ENCODE data around the gene RAD50. TPM values are rescaled to one million over a fixed set of nuclear protein-coding genes. Genes with fewer than 3 reads are reported as not detected.
"Not testable (repeated sequence)": the region's sequence is repeated elsewhere in the genome, so short reads cannot be mapped to it uniquely, and the experiment has no call there.

The RAD50 gene
- total and polyA plus RNA-seq, 7 experiments from 2014 or later = 14.8 to 35.4 (median 25.2) TPM

- peaks cover 0 to 54% (median 0%) of the 10 kb centered on the region in 7 donors for H3K4me1 Mint-ChIP-seq
- intact Hi-C loops (cut with micrococcal nuclease) = loop anchor here in 1 of 2 donors (10.0 kb wide), 1 partner anchor 85 kb away; no protein-coding TSS in a partner anchor
- no peak overlapping the region for H3K27ac ChIP-seq (ENCODE audit: low read depth, low read length)
- no peaks in the 10 kb centered on the region for H3K27me3 Mint-ChIP-seq
- no peaks in the 10 kb centered on the region for H3K27me3 ChIP-seq (ENCODE audit: control insufficient read depth in 2 of 2, insufficient read depth in 2 of 2, low read length in 2 of 2)
- peaks cover 0 to 13% (median 7%) of the 10 kb centered on the region in 3 experiments for H3K36me3 ChIP-seq (ENCODE audit: control insufficient read depth in 2 of 3, insufficient read depth in 3 of 3, low read length in 3 of 3)
- peak; percentile 42 for ATAC-seq
- ChIA-PET CTCF (no interaction called here), POLR2A (no interaction called here)
- DNase-seq = no peak
- peaks cover 9 to 56% (median 33%) of the 10 kb centered on the region in 5 donors for H3K36me3 Mint-ChIP-seq
- H3K4me3 ChIP-seq (ENCODE audit: low read length) = no peak overlapping the region
- H3K4me1 ChIP-seq (ENCODE audit: control insufficient read depth in 2 of 2, insufficient read depth in 2 of 2, low read length in 2 of 2) = no peaks in the 10 kb centered on the region
- no peaks in the 10 kb centered on the region for H3K9me3 ChIP-seq (ENCODE audit: control insufficient read depth in 2 of 3, low read length in 3 of 3)
- peak overlapping the region in 2 of 9 donors; percentile 32 to 92 for H3K27ac Mint-ChIP-seq
- H3K4me3 Mint-ChIP-seq = peak overlapping the region in 1 of 10 donors; percentile 55
- no peaks in the 10 kb centered on the region for H3K9me3 Mint-ChIP-seq
Observed at GRCh38 chr5:132629230-132629944, 72.6 kb downstream of the RAD50 start.

GRCh38 chr5:132633587-132633986 lies 76.8 kb downstream of the RAD50 start:
- H3K9me3 ChIP-seq (ENCODE audit: control insufficient read depth in 2 of 3, low read length in 3 of 3); H3K9me3 Mint-ChIP-seq; DNase-seq; H3K4me1 ChIP-seq (ENCODE audit: control insufficient read depth in 2 of 2, insufficient read depth in 2 of 2, low read length in 2 of 2); H3K27ac Mint-ChIP-seq; H3K27me3 ChIP-seq (ENCODE audit: control insufficient read depth in 2 of 2, insufficient read depth in 2 of 2, low read length in 2 of 2); H3K27me3 Mint-ChIP-seq; ATAC-seq; POLR2A ChIA-PET; H3K27ac ChIP-seq (ENCODE audit: low read depth, low read length); H3K4me3 ChIP-seq (ENCODE audit: low read length); H3K4me3 Mint-ChIP-seq: not testable (repeated sequence)
- CTCF ChIA-PET = interaction anchor here (0.6 kb wide), 1 partner anchor 569 kb away, joined by 3 read pairs; no protein-coding TSS in a partner anchor
- H3K36me3 Mint-ChIP-seq = peaks cover 11 to 53% (median 26%) of the 10 kb centered on the region in 5 donors
- H3K36me3 ChIP-seq (ENCODE audit: control insufficient read depth in 2 of 3, insufficient read depth in 3 of 3, low read length in 3 of 3) = peaks cover 7 to 37% (median 8%) of the 10 kb centered on the region in 3 experiments
- H3K4me1 Mint-ChIP-seq = peaks cover 0 to 75% (median 0%) of the 10 kb centered on the region in 7 donors
- intact Hi-C loops (cut with micrococcal nuclease) = loop anchor here in 1 of 2 donors (10.0 kb wide), 1 partner anchor 529 kb away; no protein-coding TSS in a partner anchor

GRCh38 chr5:132635873-132636272 lies 79.1 kb downstream of the RAD50 start:
- no peaks in the 10 kb centered on the region for H3K9me3 ChIP-seq (ENCODE audit: control insufficient read depth in 2 of 3, low read length in 3 of 3)
- H3K27ac ChIP-seq (ENCODE audit: low read depth, low read length) = no peak overlapping the region
- ChIA-PET POLR2A (no interaction called here), CTCF (no interaction called here)
- peak overlapping the region in 1 of 9 donors; percentile 89 for H3K27ac Mint-ChIP-seq
- no peaks in the 10 kb centered on the region for H3K4me1 ChIP-seq (ENCODE audit: control insufficient read depth in 2 of 2, insufficient read depth in 2 of 2, low read length in 2 of 2)
- no peak overlapping the region for H3K4me3 ChIP-seq (ENCODE audit: low read length)
- intact Hi-C loops (cut with micrococcal nuclease) = loop anchor here in 1 of 2 donors (2.0 to 10.0 kb wide), 5 partner anchors 79 to 531 kb away; partner anchors contain the start of genes KIF3A and RAD50
- H3K36me3 ChIP-seq (ENCODE audit: control insufficient read depth in 2 of 3, insufficient read depth in 3 of 3, low read length in 3 of 3) = peaks cover 9 to 53% (median 14%) of the 10 kb centered on the region in 3 experiments
- peaks cover 0 to 76% (median 0%) of the 10 kb centered on the region in 7 donors for H3K4me1 Mint-ChIP-seq
- no peaks in the 10 kb centered on the region for H3K9me3 Mint-ChIP-seq
- no peak for ATAC-seq
- no peaks in the 10 kb centered on the region for H3K27me3 Mint-ChIP-seq
- H3K36me3 Mint-ChIP-seq = peaks cover 12 to 51% (median 25%) of the 10 kb centered on the region in 5 donors
- H3K4me3 Mint-ChIP-seq = peak overlapping the region in 1 of 10 donors; percentile 47
- DNase-seq = no peak
- H3K27me3 ChIP-seq (ENCODE audit: control insufficient read depth in 2 of 2, insufficient read depth in 2 of 2, low read length in 2 of 2) = no peaks in the 10 kb centered on the region

- H3K27me3 ChIP-seq (ENCODE audit: control insufficient read depth in 2 of 2, insufficient read depth in 2 of 2, low read length in 2 of 2) = no peaks in the 10 kb centered on the region
- no peak for ATAC-seq
- peaks cover 12 to 50% (median 21%) of the 10 kb centered on the region in 5 donors for H3K36me3 Mint-ChIP-seq
- DNase-seq = no peak
- H3K27ac Mint-ChIP-seq = peak overlapping the region in 1 of 9 donors; percentile 85
- H3K9me3 ChIP-seq (ENCODE audit: control insufficient read depth in 2 of 3, low read length in 3 of 3) = no peaks in the 10 kb centered on the region
- peaks cover 9 to 58% (median 14%) of the 10 kb centered on the region in 3 experiments for H3K36me3 ChIP-seq (ENCODE audit: control insufficient read depth in 2 of 3, insufficient read depth in 3 of 3, low read length in 3 of 3)
- H3K4me1 ChIP-seq (ENCODE audit: control insufficient read depth in 2 of 2, insufficient read depth in 2 of 2, low read length in 2 of 2) = no peaks in the 10 kb centered on the region
- intact Hi-C loops (cut with micrococcal nuclease) = loop anchor here in 1 of 2 donors (2.0 to 10.0 kb wide), 5 partner anchors 80 to 532 kb away; partner anchors contain the start of genes KIF3A and RAD50
- CTCF ChIA-PET = no interaction called here
- H3K4me1 Mint-ChIP-seq = peaks cover 0 to 79% (median 0%) of the 10 kb centered on the region in 7 donors
- no peak overlapping the region for H3K4me3 ChIP-seq (ENCODE audit: low read length)
- H3K4me3 Mint-ChIP-seq = peak overlapping the region in 1 of 10 donors; percentile 49
- H3K27me3 Mint-ChIP-seq = no peaks in the 10 kb centered on the region
- H3K27ac ChIP-seq (ENCODE audit: low read depth, low read length) = no peak overlapping the region
- POLR2A ChIA-PET = interaction anchor here (0.5 kb wide), 1 partner anchor 157 kb away, joined by 3 read pairs; no protein-coding TSS in a partner anchor
- H3K9me3 Mint-ChIP-seq = no peaks in the 10 kb centered on the region
Observed at GRCh38 chr5:132637241-132637640, 80.5 kb downstream of the RAD50 start.

GRCh38 chr5:132639706-132640130 lies 82.9 kb downstream of the RAD50 start:
- H3K4me1 Mint-ChIP-seq = peaks cover 0 to 87% (median 0%) of the 10 kb centered on the region in 7 donors
- H3K27me3 Mint-ChIP-seq = no peaks in the 10 kb centered on the region
- Histone ChIP-seq H3K4me1 (ENCODE audit: control insufficient read depth in 2 of 2, insufficient read depth in 2 of 2, low read length in 2 of 2) (no peaks in the 10 kb centered on the region), H3K9me3 (ENCODE audit: control insufficient read depth in 2 of 3, low read length in 3 of 3) (no peaks in the 10 kb centered on the region), H3K36me3 (ENCODE audit: control insufficient read depth in 2 of 3, insufficient read depth in 3 of 3, low read length in 3 of 3) (peaks cover 9 to 70% (median 17%) of the 10 kb centered on the region in 3 experiments), H3K27ac (ENCODE audit: low read depth, low read length) (no peak overlapping the region), H3K27me3 (ENCODE audit: control insufficient read depth in 2 of 2, insufficient read depth in 2 of 2, low read length in 2 of 2) (no peaks in the 10 kb centered on the region), H3K4me3 (ENCODE audit: low read length) (no peak overlapping the region)
- intact Hi-C loops (cut with micrococcal nuclease) = loop anchor here in 1 of 2 donors (2.0 to 10.0 kb wide), 5 partner anchors 17 to 535 kb away; partner anchors contain the start of gene RAD50
- DNase-seq = no peak
- ATAC-seq = no peak
- ChIA-PET CTCF (interaction anchor here (0.6 kb wide), 1 partner anchor 91 kb away, joined by 6 read pairs; no protein-coding TSS in a partner anchor), POLR2A (no interaction called here)
- H3K36me3 Mint-ChIP-seq = peaks cover 19 to 53% (median 28%) of the 10 kb centered on the region in 5 donors
- H3K4me3 Mint-ChIP-seq = peak overlapping the region in 1 of 10 donors; percentile 55
- H3K9me3 Mint-ChIP-seq = no peaks in the 10 kb centered on the region
- H3K27ac Mint-ChIP-seq = peak overlapping the region in 2 of 9 donors; percentile 32 to 64

- Histone ChIP-seq H3K9me3 (ENCODE audit: control insufficient read depth in 2 of 3, low read length in 3 of 3) (no peaks in the 10 kb centered on the region), H3K27ac (ENCODE audit: low read depth, low read length) (no peak overlapping the region), H3K36me3 (ENCODE audit: control insufficient read depth in 2 of 3, insufficient read depth in 3 of 3, low read length in 3 of 3) (peaks cover 9 to 67% (median 17%) of the 10 kb centered on the region in 3 experiments), H3K4me3 (ENCODE audit: low read length) (no peak overlapping the region), H3K27me3 (ENCODE audit: control insufficient read depth in 2 of 2, insufficient read depth in 2 of 2, low read length in 2 of 2) (no peaks in the 10 kb centered on the region), H3K4me1 (ENCODE audit: control insufficient read depth in 2 of 2, insufficient read depth in 2 of 2, low read length in 2 of 2) (no peaks in the 10 kb centered on the region)
- intact Hi-C loops (cut with micrococcal nuclease) = loop anchor here in 1 of 2 donors (2.0 kb wide), 1 partner anchor 16 kb away; no protein-coding TSS in a partner anchor
- ATAC-seq (no peak), DNase-seq (no peak)
- peak overlapping the region in 1 of 10 donors; percentile 12 for H3K4me3 Mint-ChIP-seq
- H3K27me3 Mint-ChIP-seq = no peaks in the 10 kb centered on the region
- no peaks in the 10 kb centered on the region for H3K9me3 Mint-ChIP-seq
- CTCF ChIA-PET = no interaction called here
- peaks cover 15 to 56% (median 33%) of the 10 kb centered on the region in 5 donors for H3K36me3 Mint-ChIP-seq
- POLR2A ChIA-PET = no interaction called here
- H3K27ac Mint-ChIP-seq = peak overlapping the region in 2 of 9 donors; percentile 14 to 64
- peaks cover 0 to 84% (median 0%) of the 10 kb centered on the region in 7 donors for H3K4me1 Mint-ChIP-seq
Observed at GRCh38 chr5:132640613-132641012, 83.8 kb downstream of the RAD50 start.

Measured in naive thymus-derived CD4-positive, alpha-beta T cell (primary cell).